GM23338 (cell line): Measurements from ENCODE around the gene NKX3-2.

ENCODE experiments used
- CREB1 ChIP-seq: fragments of 250-450 bp; sonication (Bioruptor Pico); IDR thresholded peaks from 2 replicates; pipeline ENCODE4 v1.5.0; 2020; ENCODE audit warnings: low read depth, mild to moderate bottlenecking, moderate library complexity
- EZH2 ChIP-seq: fragments of 200-600 bp; sonication (generic); IDR thresholded peaks from one replicate; pipeline ENCODE4 v1.8.0; 2017; ENCODE audit warnings: antibody characterized with exemption, mild to moderate bottlenecking, low read depth; ENCODE audit not compliant: unreplicated experiment
- EZH2phosphoT487 ChIP-seq: fragments of 200-600 bp; sonication (generic); IDR thresholded peaks from one replicate; pipeline ENCODE4 v1.8.1; 2018; ENCODE audit warnings: antibody characterized with exemption; ENCODE audit not compliant: unreplicated experiment
- NANOG ChIP-seq: IDR thresholded peaks from 2 replicates; pipeline ENCODE4 v1.6.1; 2016; ENCODE audit warnings: antibody characterized with exemption, borderline replicate concordance
- POLR2AphosphoS5 ChIP-seq: IDR thresholded peaks from 2 replicates; pipeline ENCODE4 v1.6.1; 2016; ENCODE audit warnings: antibody characterized with exemption, low read depth
- STAT1 ChIP-seq: IDR thresholded peaks from one replicate; pipeline ENCODE4 v1.6.1; 2016; ENCODE audit warnings: antibody characterized with exemption; ENCODE audit not compliant: unreplicated experiment
- ZNF114 ChIP-seq: fragments of 250-450 bp; sonication (Bioruptor Pico); IDR thresholded peaks from 2 replicates; pipeline ENCODE4 v1.5.0; 2020; ENCODE audit warnings: mild to moderate bottlenecking, moderate library complexity
- TF ChIP-seq, protein P1 (sequence below), 2 experiments: fragments of 200-600 bp in 1 of 2; sonication (generic) in 1 of 2; conservative IDR thresholded peaks; 2 replicates each; pipeline versions ENCODE4 v1.5.1 to v1.6.1; 2016 to 2017; ENCODE audit warnings: antibody characterized with exemption in 2 of 2, low read depth in 2 of 2, mild to moderate bottlenecking in 2 of 2, moderate library complexity in 1 of 2
- TF ChIP-seq, protein P2 (sequence below): IDR thresholded peaks from one replicate; pipeline ENCODE4 v1.6.1; 2018; ENCODE audit warnings: antibody characterized with exemption; ENCODE audit not compliant: unreplicated experiment

DNA sequence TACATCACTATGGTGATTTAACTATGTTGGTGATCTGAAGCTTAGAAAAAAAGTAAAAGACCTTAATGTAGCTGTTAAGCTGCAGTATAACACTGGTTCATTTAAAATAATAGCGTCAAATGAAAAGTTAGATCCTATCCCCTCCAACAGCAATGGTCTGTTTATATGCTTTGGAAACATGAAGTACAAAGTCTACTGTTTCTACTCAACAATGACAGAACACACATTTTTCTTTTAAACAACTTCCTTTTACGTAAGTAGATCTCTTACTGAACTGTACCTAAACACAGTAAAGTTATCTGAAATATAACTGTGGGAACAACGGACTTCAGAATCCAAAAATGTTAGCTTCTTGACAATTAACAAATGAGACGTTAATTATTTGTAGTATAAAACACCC is 47.9 kb upstream of the NKX3-2 start:
- TF ChIP-seq, protein P1, sequence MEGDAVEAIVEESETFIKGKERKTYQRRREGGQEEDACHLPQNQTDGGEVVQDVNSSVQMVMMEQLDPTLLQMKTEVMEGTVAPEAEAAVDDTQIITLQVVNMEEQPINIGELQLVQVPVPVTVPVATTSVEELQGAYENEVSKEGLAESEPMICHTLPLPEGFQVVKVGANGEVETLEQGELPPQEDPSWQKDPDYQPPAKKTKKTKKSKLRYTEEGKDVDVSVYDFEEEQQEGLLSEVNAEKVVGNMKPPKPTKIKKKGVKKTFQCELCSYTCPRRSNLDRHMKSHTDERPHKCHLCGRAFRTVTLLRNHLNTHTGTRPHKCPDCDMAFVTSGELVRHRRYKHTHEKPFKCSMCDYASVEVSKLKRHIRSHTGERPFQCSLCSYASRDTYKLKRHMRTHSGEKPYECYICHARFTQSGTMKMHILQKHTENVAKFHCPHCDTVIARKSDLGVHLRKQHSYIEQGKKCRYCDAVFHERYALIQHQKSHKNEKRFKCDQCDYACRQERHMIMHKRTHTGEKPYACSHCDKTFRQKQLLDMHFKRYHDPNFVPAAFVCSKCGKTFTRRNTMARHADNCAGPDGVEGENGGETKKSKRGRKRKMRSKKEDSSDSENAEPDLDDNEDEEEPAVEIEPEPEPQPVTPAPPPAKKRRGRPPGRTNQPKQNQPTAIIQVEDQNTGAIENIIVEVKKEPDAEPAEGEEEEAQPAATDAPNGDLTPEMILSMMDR (conservative IDR thresholded peaks at IDR 0.05; ENCODE audit: low read depth in 2 of 2), result no peak
- TF ChIP-seq EZH2 (no peak), POLR2AphosphoS5 (no peak), ZNF114 (no peak), NANOG (no peak), EZH2phosphoT487 (no peak), CREB1 (CRISPR knock-in tag) (no peak), STAT1 (no peak)
- TF ChIP-seq, protein P2, sequence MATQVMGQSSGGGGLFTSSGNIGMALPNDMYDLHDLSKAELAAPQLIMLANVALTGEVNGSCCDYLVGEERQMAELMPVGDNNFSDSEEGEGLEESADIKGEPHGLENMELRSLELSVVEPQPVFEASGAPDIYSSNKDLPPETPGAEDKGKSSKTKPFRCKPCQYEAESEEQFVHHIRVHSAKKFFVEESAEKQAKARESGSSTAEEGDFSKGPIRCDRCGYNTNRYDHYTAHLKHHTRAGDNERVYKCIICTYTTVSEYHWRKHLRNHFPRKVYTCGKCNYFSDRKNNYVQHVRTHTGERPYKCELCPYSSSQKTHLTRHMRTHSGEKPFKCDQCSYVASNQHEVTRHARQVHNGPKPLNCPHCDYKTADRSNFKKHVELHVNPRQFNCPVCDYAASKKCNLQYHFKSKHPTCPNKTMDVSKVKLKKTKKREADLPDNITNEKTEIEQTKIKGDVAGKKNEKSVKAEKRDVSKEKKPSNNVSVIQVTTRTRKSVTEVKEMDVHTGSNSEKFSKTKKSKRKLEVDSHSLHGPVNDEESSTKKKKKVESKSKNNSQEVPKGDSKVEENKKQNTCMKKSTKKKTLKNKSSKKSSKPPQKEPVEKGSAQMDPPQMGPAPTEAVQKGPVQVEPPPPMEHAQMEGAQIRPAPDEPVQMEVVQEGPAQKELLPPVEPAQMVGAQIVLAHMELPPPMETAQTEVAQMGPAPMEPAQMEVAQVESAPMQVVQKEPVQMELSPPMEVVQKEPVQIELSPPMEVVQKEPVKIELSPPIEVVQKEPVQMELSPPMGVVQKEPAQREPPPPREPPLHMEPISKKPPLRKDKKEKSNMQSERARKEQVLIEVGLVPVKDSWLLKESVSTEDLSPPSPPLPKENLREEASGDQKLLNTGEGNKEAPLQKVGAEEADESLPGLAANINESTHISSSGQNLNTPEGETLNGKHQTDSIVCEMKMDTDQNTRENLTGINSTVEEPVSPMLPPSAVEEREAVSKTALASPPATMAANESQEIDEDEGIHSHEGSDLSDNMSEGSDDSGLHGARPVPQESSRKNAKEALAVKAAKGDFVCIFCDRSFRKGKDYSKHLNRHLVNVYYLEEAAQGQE, result no peak
